CD4-positive, alpha-beta T cell treated with Interleukin-1 beta for 1 hour (primary cell): ENCODE measurements around the gene MCAT.
"Not testable (repeated sequence)": the region's sequence is repeated elsewhere in the genome, so short reads cannot be mapped to it uniquely, and the experiment has no call there.

Experiments
- DNase-seq, 2 donors: peaks; one replicate each; pipeline ENCODE4 v3.0.0-alpha.2; 2020 to 2022

Gene MCAT

GRCh38 chr22:43152357-43153071, 9.3 kb upstream of the MCAT start:
- peak; percentile 59 to 63 for DNase-seq

- no peak for DNase-seq
These were observed 8.8 kb upstream of the MCAT start for GRCh38 chr22:43152003-43152356.

DNA sequence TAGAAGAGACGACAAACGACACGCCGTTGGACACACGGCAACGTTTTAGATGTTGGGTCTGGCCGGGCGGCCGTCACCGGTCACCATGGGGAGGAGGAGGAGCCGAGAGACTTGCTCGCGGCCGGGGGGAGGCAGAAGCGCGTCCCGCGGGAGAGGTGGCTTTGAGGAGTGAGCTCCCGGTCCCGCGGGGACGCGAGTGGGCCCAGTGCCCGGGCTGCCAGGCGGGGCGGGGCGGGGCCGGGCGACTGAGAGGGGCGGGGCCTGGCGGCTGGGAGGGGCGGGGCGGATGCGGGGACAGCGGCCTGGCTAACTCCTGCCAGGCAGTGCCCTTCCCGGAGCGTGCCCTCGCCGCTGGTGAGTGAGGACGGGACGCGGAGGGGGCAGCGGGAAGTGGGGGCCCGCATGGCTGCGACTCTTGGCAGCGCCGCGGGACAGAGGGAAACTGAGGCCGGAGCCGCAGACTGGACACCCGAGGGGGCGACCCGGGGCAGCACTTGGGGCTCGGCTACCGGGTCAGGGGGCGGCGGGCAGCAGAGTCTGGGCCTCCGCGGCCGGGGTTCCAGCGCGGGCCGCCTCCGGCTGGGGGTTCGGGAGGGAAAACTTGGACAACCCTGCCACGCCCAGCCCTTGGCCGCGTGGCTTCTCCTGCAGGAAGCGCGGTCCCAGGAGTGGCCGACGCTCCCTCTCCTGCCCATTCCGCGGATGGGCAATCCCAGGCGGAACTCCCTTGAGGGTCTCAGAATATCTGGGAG, 8.2 kb upstream of the MCAT start, which contains the start of gene TSPO:
TSPO (plus strand) TSS at position 309 of the 752 bp plus-strand sequence. CDS start 7,680 bp downstream, outside the sequence.
- peak; percentile 61 to 70 for DNase-seq

DNA sequence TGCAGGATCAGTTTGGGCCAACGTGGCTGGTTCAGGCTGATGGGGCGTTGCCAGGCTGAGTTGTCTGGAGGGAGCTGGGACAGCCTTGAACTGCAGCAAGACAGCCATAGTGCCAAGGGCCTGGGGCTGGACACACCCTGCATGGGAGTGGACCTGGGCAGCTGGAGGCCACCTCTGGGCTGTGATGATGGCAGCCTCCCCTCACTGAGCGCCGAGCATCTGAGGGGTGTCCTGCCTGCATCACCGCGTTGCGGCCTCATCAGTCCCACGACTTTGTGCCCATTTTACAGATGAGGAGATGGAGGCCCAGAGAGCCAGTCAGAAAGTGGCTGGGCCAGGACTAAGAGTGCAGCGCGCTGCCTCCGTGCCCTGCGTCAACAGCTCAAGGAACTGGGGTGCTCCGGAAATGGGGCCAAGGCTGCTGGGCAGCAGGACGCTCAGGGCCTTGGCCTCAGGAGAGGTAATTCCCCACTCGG, 7.6 kb upstream of the MCAT start:
- no peak for DNase-seq

- DNase-seq = peak in 1 of 2 donors; percentile 39
These were observed 5.4 kb upstream of the MCAT start for GRCh38 chr22:43148581-43148980.

GRCh38 chr22:43147821-43148220, 4.6 kb upstream of the MCAT start:
- no peak for DNase-seq

DNA sequence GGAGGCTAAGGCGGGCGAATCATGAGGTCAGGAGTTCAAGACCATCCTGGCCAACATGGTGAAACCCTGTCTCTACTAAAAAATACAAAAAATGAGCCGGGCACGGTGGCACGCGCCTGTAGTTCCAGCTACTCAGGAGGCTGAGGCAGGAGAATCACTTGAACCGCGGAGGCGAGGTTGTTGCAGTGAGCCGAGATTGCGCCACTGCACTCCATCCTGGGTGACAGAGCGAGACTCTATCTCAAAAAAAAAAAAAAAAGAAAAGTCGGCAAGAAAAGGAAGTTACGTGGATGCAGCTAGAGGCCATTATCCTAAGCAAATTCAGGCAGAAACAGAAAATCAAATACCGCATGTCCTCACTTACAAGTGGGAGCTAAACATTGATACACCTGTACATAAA, 3.1 kb upstream of the MCAT start:
- DNase-seq = peak in 1 of 2 donors; percentile 45

DNA sequence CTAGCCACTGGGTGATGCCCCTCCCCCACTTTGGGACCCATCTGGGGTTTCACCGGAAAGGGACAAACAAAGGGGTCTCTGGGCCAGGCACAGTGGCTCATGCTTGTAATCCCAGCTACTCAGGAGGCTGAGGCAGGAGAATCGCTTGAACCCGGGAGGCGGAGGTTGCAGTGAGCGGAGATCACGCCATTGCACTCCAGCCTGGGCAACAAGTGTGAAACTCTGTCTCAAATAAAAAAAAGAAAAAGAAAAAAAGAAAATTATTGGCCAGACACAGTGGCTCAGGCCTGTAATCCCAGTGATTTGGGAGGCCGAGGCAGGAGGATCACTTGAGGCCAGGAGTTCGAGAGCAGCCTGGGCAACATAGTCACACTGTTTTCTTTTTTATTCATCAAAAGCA, 2.2 kb upstream of the MCAT start:
- not testable (repeated sequence) for DNase-seq

GRCh38 chr22:43144949-43145348, 1.8 kb upstream of the MCAT start:
- no peak for DNase-seq

DNA sequence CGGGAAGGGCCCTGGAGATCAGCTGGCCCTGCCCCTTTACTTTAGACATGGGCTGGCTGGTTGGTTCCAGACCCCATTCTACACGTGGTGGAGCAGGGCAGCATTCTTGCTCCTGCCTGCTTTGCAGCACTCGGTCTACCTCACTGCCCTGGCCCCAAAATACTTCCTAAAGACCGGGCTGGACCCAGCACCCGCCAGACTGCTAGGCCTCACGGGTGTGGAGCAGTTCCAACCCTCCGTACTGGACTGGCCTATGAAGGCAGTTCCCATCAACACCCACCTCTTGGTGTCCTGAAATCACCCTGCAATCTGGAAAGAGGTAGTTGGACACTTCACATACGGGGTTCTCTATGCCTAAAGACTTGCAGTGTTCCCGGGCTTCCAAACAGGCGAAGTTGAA, 6.4 kb downstream of the MCAT start:
- DNase-seq = no peak

GRCh38 chr22:43136255-43136654, 6.9 kb downstream of the MCAT start:
- DNase-seq = peak; percentile 43 to 51

- DNase-seq = no peak
These were observed 7.6 kb downstream of the MCAT start for GRCh38 chr22:43135565-43135964.

- DNase-seq = no peak
These were observed 8.6 kb downstream of the MCAT start for GRCh38 chr22:43134553-43134952.

DNA sequence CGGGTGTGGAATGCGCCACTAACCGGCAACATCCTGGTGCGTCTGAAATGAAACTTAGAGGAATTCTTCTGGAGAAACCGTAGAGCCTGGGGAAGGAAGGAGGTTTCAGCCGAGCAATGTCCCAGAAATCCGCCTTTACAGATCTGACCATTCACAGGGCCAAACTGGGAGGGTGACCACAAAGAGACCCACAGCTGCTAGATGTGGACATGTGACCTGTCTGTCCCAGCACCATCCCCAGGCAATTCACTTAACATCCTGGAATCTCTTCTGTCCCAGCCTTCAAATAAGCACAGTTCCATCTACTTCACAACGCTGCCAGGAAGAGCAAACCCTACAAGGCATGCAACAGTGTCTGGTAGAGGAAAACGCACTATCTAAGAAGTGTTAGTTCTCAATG, 9.8 kb downstream of the MCAT start:
- DNase-seq = no peak

GRCh38 chr22:43131773-43132501, 11.3 kb downstream of the MCAT start:
- DNase-seq = no peak

- DNase-seq = no peak
These were observed 13.5 kb downstream of the MCAT start for GRCh38 chr22:43129426-43130425.

DNA sequence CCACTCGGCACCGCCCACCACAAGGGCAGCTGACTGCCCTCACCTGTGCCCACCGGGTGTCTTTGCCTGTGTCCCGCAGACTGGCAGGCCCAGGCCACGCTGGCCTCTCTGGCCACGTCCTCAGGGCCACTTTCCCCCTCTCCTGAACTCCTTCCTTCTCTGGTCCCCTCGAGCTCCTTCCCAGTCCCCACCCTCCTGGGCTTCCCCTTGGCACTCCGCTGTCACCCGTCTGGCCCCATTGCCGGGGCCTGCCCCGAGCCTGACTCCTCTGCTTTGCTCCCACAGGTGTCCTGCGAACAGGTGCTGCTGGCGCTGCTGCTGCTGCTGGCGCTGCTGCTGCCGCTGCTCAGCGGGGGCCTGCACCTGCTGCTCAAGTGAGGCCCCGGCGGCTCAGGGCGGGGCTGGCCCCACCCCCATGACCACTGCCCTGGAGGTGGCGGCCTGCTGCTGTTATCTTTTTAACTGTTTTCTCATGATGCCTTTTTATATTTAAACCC, 14.2 kb downstream of the MCAT start:
- DNase-seq = no peak

GRCh38 chr22:43128116-43128515, 15.1 kb downstream of the MCAT start:
- no peak for DNase-seq

GRCh38 chr22:43127166-43127908, 15.9 kb downstream of the MCAT start:
- no peak for DNase-seq

DNA sequence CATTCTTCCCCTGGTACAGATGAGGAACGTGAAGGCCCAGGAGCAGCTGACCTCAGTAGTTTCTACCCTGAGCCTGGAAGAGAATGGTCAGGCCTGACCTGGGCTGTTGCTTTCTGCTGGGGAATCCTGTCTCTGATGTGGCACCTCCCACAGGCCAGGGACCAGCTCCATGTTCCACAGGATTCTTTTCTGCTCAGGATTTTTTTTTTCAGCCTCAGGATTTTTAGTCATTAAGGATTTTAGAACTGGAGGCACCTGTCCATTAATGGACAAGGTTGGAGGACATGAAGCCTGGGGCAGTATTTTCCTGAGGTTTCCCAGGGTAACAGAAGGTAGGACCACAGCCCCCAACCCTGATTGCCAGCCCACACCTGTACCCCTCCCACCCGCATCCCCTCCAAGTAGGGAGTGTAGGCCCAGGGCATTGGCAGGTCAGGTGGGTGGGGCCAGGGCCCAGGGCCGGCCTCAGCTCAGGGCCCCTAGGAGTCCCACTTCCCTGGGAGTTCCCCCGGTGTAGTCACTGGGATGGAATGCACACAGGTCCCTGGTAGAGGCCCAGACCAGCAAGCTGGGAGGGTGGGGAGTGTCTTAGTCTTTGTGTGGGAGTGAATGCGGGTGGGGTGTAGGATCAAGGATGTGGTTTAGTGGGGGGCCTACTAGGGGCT, 16.6 kb downstream of the MCAT start:
- DNase-seq = no peak

DNA sequence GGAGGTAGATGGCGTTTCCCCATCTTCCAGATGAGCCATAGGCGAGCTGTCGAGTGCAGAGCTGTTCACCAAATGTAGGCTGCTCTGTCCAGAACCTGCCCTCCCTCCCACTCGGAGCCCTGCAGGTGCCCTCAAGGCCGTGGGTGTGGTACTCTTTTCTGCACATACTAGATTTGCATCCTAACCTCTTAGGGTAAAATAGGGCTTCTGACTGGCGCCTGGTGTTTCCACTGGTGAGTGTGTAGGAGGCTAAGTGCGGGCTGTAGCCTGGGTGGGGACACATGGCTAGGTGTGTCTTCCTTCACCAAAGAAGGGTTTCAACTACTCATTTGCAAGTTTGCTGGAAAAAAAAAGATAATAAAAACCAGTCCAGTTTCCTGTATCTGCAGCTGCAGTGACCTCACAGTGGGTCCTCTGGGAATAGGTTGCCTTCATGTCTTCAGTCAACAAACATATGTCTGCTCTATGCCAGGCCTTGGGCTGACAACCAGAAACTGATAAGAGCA, 24.2 kb downstream of the MCAT start:
- DNase-seq = no peak
